ENCODE measurements around the gene LHX8.

GRCh38 chr1:75133750-75134646 is at the start of gene LHX8:
- TF ChIP-seq CTCF (IDR thresholded peaks at IDR 0.05) = no peak
- TF ChIP-seq ZNF263 (CRISPR knock-in tag; IDR thresholded peaks at IDR 0.05; ENCODE audit: low read depth) = no peak
- TF ChIP-seq SP1 (CRISPR knock-in tag; conservative IDR thresholded peaks at IDR 0.05) = no peak
- no peak for TF ChIP-seq FOXP4 (CRISPR knock-in tag; IDR thresholded peaks at IDR 0.05)
- no peak for TF ChIP-seq JUN (CRISPR knock-in tag; IDR thresholded peaks at IDR 0.05)
- no peak for TF ChIP-seq NR2C2 (CRISPR knock-in tag; IDR thresholded peaks at IDR 0.05)
- TF ChIP-seq TCF7 (CRISPR knock-in tag; IDR thresholded peaks at IDR 0.05; ENCODE audit: low read depth) = no peak

Data from WTC11 (cell line).